HFF-Myc (cell line): ENCODE results near the gene UNC13A.
"Not testable (repeated sequence)": the region's sequence is repeated elsewhere in the genome, so short reads cannot be mapped to it uniquely, and the experiment has no call there.

Experiments used
- DNase-seq: peaks from one replicate; pipeline ENCODE4 v3.0.0-alpha.2; 2011; ENCODE audit warnings: low read depth; ENCODE audit errors: extremely low read depth
- H3K4me3 ChIP-seq: replicated peaks from 2 replicates; pipeline ENCODE4 v1.5.1; 2011; ENCODE audit warnings: low read depth, mild to moderate bottlenecking, control low read depth, low read length
- CTCF ChIP-seq: IDR thresholded peaks from 2 replicates; pipeline ENCODE4 v1.5.1; 2012; ENCODE audit warnings: mild to moderate bottlenecking, low read depth, low read length, control low read depth; ENCODE audit errors: missing control alignments

The UNC13A gene

GRCh38 chr19:17577457-17578097 is 110.6 kb downstream of the UNC13A start:
- H3K4me3 ChIP-seq: no peak overlapping the region
- no peak for TF ChIP-seq CTCF
- no peak for DNase-seq

GRCh38 chr19:17576758-17577456 is 111.2 kb downstream of the UNC13A start:
- DNase-seq: no peak
- no peak overlapping the region for H3K4me3 ChIP-seq
- TF ChIP-seq CTCF: no peak

- TF ChIP-seq CTCF: no peak
- DNase-seq: no peak
- no peak overlapping the region for H3K4me3 ChIP-seq
Observed at GRCh38 chr19:17575871-17576757, 112.0 kb downstream of the UNC13A start.

- no peak for DNase-seq
- TF ChIP-seq CTCF: no peak
Observed at GRCh38 chr19:17572638-17573037, 115.5 kb downstream of the UNC13A start.

GRCh38 chr19:17570791-17571190 is 117.4 kb downstream of the UNC13A start:
- H3K4me3 ChIP-seq: no peak overlapping the region
- DNase-seq: no peak
- TF ChIP-seq CTCF: no peak

More at GRCh38 chr19:17572638-17573037, 115.5 kb downstream of the UNC13A start:
- H3K4me3 ChIP-seq: no peak overlapping the region

GRCh38 chr19:17570291-17570690 is 117.9 kb downstream of the UNC13A start:
- DNase-seq: not testable (repeated sequence)

GRCh38 chr19:17567940-17568339 is 120.2 kb downstream of the UNC13A start:
- no peak for DNase-seq
- TF ChIP-seq CTCF: no peak
- no peak overlapping the region for H3K4me3 ChIP-seq

More at GRCh38 chr19:17570291-17570690, 117.9 kb downstream of the UNC13A start:
- not testable (repeated sequence) for H3K4me3 ChIP-seq
